D721Med (cell line): ENCODE measurements around the gene TBC1D22A.

Source experiments
- DNase-seq: peaks from one replicate; pipeline ENCODE4 v3.0.0; 2011; ENCODE audit warnings: low spot score; ENCODE audit not compliant: insufficient read length
- FAIRE-seq: peaks from 2 replicates; lab custom pipeline; 2011; peaks lifted over from hg19 to GRCh38; lab: Jason Lieb, UNC
- TF ChIP-seq, protein P1 (sequence below): IDR thresholded peaks from 2 replicates; pipeline ENCODE4 v1.5.1; 2012; ENCODE audit warnings: mild to moderate bottlenecking, control low read depth; ENCODE audit not compliant: insufficient read depth; ENCODE audit errors: missing control alignments

Gene TBC1D22A

DNA sequence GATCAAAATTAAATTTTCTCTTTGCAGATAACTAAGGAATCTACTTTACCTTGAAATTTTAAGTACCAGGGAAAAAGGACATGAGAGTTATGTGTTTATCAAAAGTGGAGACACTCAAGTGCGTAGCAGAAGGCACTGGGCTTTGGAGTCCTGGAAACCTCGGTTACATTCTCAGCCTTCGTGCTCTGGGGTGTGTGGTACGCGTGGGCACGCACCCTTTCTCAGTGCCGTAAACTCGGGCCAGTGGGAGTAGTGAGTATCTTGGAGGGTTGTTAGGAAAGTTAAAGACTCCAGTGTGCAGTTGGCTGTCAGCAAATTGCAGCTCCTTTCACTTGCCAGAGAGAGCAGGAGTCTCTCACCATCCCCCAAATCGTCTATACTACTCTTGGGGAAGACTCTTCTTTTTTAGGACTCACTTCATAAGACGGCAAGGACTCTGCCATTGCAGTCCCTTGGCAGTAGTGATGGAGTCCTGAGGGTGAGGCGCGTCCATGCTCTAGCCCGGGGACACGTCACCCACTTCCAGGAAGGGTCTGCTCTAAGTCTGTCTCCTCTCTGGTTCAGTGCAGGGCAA lies 171.8 kb downstream of the TBC1D22A start:
- DNase-seq (no peak), FAIRE-seq (no peak)
- TF ChIP-seq, protein P1, sequence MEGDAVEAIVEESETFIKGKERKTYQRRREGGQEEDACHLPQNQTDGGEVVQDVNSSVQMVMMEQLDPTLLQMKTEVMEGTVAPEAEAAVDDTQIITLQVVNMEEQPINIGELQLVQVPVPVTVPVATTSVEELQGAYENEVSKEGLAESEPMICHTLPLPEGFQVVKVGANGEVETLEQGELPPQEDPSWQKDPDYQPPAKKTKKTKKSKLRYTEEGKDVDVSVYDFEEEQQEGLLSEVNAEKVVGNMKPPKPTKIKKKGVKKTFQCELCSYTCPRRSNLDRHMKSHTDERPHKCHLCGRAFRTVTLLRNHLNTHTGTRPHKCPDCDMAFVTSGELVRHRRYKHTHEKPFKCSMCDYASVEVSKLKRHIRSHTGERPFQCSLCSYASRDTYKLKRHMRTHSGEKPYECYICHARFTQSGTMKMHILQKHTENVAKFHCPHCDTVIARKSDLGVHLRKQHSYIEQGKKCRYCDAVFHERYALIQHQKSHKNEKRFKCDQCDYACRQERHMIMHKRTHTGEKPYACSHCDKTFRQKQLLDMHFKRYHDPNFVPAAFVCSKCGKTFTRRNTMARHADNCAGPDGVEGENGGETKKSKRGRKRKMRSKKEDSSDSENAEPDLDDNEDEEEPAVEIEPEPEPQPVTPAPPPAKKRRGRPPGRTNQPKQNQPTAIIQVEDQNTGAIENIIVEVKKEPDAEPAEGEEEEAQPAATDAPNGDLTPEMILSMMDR, result no peak

GRCh38 chr22:46934746-46935491 lies 172.5 kb downstream of the TBC1D22A start:
- TF ChIP-seq, protein P1, result no peak
- FAIRE-seq (no peak), DNase-seq (no peak)

DNA sequence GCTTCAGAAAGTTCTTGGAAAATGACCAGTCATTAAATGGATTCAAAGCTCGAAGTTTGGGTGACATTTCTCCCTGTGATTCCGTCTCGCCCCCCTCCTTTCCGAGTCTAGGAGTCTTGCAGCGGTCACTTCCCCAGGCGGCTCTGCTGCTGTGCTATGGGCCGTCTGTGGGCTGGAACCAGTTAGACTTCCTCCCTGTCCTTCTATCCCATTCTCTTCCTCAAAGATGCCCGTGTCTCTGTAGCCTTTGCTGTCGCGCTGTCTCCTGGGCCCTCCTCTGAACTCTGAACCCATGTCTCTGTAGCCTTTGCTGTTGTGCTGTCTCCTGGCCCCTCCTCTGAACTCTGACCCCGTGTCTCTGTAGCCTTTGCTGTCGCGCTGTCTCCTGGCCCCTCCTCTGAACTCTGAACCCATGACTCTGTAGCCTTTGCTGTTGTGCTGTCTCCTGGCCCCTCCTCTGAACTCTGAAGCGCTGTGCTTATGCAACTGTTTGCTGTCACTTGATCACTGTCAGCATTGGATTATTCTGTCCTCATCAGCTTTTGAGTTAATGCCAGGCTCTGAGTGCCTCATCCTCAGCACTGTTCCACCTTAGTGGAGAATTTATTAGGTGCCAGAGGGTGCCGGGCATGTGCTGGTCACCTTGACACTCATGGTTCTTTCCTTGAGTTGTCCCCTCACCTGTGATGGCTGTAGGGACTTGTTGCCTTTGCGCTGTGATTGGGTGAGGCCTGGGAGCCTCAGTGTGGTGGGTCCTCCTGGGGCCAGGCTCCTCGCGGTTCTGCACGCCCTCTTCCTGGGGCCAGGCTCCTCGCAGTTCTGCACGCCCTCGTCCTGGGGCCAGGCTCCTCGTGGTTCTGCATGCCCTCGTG lies 173.3 kb downstream of the TBC1D22A start:
- FAIRE-seq (no peak), DNase-seq (no peak)
- TF ChIP-seq, protein P1, result no peak

- no peak for DNase-seq
- TF ChIP-seq, protein P1, result no peak
- no peak for FAIRE-seq
Measured at GRCh38 chr22:46936378-46936903, 174.0 kb downstream of the TBC1D22A start.

DNA sequence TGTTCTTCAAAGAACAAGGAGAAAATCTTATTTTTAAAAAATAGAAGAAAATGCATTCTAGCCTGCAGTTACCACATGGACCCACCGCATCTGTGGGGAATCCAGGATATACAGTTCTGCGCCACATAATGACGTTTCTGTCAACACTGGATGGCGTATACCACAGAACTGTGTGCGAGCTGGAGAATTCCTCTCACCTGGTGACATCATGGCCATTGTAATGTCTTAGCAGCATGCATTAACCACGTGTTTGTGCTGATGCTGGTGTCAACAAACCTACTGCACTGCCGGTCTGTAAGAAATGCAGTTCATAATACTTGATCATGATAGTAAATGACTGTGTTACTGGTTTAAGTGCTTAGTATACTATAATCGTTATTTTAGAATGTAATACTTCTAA lies 174.7 kb downstream of the TBC1D22A start:
- DNase-seq, result no peak
- no peak for FAIRE-seq
- TF ChIP-seq, protein P1, result no peak

- TF ChIP-seq, protein P1, result no peak
- DNase-seq (no peak), FAIRE-seq (no peak)
Measured at GRCh38 chr22:46937939-46938338, 175.5 kb downstream of the TBC1D22A start.
